Activated B cell treated with CpG ODN at 0.5 μM for 24 hours (primary cell): Measurements from ENCODE around the gene SCN8A. TPM values are rescaled to one million over a fixed set of nuclear protein-coding genes. Genes with fewer than 3 reads are reported as not detected.

ENCODE experiments used
- ATAC-seq: fragments of 200-7000 bp; cut with Tn5 transposase; one replicate; pipeline ENCODE4 v1.10.0; 2021; ENCODE audit warnings: low read depth, mild to moderate bottlenecking, moderate library complexity
- CTCF ChIA-PET: fragments of 350-600 bp; sonication (Branson Sonifier 250); formaldehyde crosslinking; loops from one replicate; lab custom pipeline; 2021; ENCODE audit warnings: antibody characterized with exemption; lab: Charles Lee
- POLR2A ChIA-PET: fragments of 350-600 bp; sonication (Branson Sonifier 250); formaldehyde crosslinking; loops from one replicate; lab custom pipeline; 2021; ENCODE audit warnings: antibody characterized with exemption; lab: Charles Lee
- DNase-seq: peaks from one replicate; pipeline ENCODE4 v3.0.0; 2022
- H3K27ac Mint-ChIP-seq: one replicate; pipeline ENCODE4 v1.8.0; 2020; ENCODE audit warnings: mixed read lengths
- H3K27me3 Mint-ChIP-seq: one replicate; pipeline ENCODE4 v1.8.0; 2021; ENCODE audit warnings: mixed read lengths
- H3K36me3 Mint-ChIP-seq: one replicate; pipeline ENCODE4 v1.8.0; 2021; ENCODE audit warnings: low read depth, mixed read lengths
- H3K4me1 Mint-ChIP-seq: one replicate; pipeline ENCODE4 v1.8.0; 2021; ENCODE audit warnings: mixed read lengths
- H3K4me3 Mint-ChIP-seq: one replicate; pipeline ENCODE4 v1.8.0; 2020; ENCODE audit warnings: mild to moderate bottlenecking, mixed read lengths
- H3K9me3 Mint-ChIP-seq: one replicate; pipeline ENCODE4 v1.8.0; 2020; ENCODE audit warnings: mixed read lengths
- intact Hi-C: fragments of 100-400 bp; cut with micrococcal nuclease; formaldehyde crosslinking; loops from one replicate; pipeline ENCODE4 v1.15.1; 2024
- total RNA-seq: library from RNA; stranded (reverse); gene quantifications from 2 replicates; pipeline ENCODE4 v1.2.3, GENCODE V29; 2022
- TF ChIP-seq, protein P1 (sequence below): fragments of 200-600 bp; IDR thresholded peaks from one replicate; pipeline ENCODE4 v1.8.0; 2022; ENCODE audit warnings: antibody characterized with exemption, mild to moderate bottlenecking

The SCN8A gene
- total RNA-seq, 1 donor from 2014 or later: 0.86 TPM

DNA sequence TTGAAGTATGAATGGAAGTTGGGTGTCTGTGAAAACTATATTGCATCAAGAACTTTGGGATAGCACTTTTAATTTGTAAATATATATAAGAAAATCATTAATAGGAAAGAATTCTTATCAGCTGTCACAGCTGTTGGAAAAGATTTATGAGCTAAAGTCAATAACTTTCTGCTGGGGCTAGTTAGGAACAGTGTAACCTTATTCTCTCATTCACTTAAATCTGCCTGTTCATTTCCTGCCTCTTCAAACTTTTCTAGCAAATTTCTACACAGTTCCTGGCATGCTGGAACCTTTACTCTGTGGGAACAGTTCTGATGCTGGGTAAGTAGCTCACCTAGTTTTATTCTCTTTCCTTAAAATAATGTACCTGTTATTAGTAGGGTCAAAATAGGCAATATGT is 109.9 kb downstream of the SCN8A start:
- no peaks in the 10 kb centered on the region for H3K36me3 Mint-ChIP-seq
- TF ChIP-seq, protein P1, sequence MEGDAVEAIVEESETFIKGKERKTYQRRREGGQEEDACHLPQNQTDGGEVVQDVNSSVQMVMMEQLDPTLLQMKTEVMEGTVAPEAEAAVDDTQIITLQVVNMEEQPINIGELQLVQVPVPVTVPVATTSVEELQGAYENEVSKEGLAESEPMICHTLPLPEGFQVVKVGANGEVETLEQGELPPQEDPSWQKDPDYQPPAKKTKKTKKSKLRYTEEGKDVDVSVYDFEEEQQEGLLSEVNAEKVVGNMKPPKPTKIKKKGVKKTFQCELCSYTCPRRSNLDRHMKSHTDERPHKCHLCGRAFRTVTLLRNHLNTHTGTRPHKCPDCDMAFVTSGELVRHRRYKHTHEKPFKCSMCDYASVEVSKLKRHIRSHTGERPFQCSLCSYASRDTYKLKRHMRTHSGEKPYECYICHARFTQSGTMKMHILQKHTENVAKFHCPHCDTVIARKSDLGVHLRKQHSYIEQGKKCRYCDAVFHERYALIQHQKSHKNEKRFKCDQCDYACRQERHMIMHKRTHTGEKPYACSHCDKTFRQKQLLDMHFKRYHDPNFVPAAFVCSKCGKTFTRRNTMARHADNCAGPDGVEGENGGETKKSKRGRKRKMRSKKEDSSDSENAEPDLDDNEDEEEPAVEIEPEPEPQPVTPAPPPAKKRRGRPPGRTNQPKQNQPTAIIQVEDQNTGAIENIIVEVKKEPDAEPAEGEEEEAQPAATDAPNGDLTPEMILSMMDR: no peak
- H3K4me3 Mint-ChIP-seq: no peak overlapping the region
- no peak for DNase-seq
- ChIA-PET CTCF (no interaction called here), POLR2A (no interaction called here)
- no peak for ATAC-seq
- no peaks in the 10 kb centered on the region for H3K4me1 Mint-ChIP-seq
- peaks cover 5% of the 10 kb centered on the region for H3K27me3 Mint-ChIP-seq
- no peak overlapping the region for H3K27ac Mint-ChIP-seq
- H3K9me3 Mint-ChIP-seq: no peaks in the 10 kb centered on the region
- intact Hi-C loops: no loop called here

DNA sequence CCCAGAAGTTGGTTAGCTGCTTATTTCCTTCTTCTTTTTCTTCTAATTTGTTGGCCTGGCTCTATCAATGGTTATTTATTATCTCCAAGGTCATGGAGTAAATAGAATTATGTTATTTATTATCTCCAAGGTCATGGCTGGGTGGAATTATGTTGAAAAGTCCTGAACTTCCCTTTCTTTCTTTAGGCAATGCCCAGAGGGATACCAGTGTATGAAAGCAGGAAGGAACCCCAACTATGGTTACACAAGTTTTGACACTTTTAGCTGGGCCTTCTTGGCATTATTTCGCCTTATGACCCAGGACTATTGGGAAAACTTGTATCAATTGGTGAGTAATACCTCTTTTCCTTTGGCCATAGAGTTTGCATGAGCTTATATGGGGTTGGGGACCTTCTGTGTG is 111.6 kb downstream of the SCN8A start:
- H3K27me3 Mint-ChIP-seq: peaks cover 5% of the 10 kb centered on the region
- TF ChIP-seq, protein P1: no peak
- no peak for DNase-seq
- ATAC-seq: no peak
- POLR2A ChIA-PET: no interaction called here
- no peaks in the 10 kb centered on the region for H3K36me3 Mint-ChIP-seq
- H3K4me3 Mint-ChIP-seq: no peak overlapping the region
- intact Hi-C loops: no loop called here
- H3K9me3 Mint-ChIP-seq: no peaks in the 10 kb centered on the region
- CTCF ChIA-PET: no interaction called here
- H3K27ac Mint-ChIP-seq: no peak overlapping the region
- H3K4me1 Mint-ChIP-seq: no peaks in the 10 kb centered on the region

DNA sequence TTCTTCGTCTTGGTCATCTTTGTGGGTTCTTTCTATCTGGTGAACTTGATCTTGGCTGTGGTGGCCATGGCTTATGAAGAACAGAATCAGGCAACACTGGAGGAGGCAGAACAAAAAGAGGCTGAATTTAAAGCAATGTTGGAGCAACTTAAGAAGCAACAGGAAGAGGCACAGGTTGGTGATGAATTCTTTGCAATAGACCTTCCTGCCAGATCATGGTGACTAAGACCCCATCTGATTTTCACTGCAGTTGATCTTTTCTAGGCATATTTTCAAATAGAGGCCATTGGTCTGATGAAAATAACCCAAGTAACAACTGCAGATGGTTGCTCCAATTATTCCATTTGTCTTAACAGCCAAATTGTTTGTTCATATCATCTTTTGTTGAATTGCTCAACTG is 114.4 kb downstream of the SCN8A start:
- Mint-ChIP-seq H3K36me3 (no peaks in the 10 kb centered on the region), H3K27me3 (peaks cover 3% of the 10 kb centered on the region), H3K4me1 (no peaks in the 10 kb centered on the region), H3K9me3 (no peaks in the 10 kb centered on the region), H3K27ac (no peak overlapping the region), H3K4me3 (no peak overlapping the region)
- ChIA-PET POLR2A (no interaction called here), CTCF (no interaction called here)
- DNase-seq: no peak
- intact Hi-C loops: no loop called here
- TF ChIP-seq, protein P1: no peak
- no peak for ATAC-seq

DNA sequence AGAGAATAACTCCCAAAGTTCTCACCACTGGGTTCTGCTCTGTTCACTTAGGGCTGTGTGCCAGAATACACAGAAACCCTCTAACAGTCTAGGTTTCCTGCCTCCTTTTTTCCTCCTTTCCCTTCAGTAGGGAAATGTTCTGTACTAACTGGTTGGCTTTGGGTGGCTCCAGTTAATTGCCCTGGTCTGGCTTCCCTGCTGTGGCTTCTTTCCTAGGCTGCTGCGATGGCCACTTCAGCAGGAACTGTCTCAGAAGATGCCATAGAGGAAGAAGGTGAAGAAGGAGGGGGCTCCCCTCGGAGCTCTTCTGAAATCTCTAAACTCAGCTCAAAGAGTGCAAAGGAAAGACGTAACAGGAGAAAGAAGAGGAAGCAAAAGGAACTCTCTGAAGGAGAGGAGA is 115.2 kb downstream of the SCN8A start:
- TF ChIP-seq, protein P1: no peak
- Mint-ChIP-seq H3K9me3 (no peaks in the 10 kb centered on the region), H3K27me3 (peaks cover 4% of the 10 kb centered on the region), H3K4me3 (no peak overlapping the region), H3K36me3 (no peaks in the 10 kb centered on the region), H3K4me1 (no peaks in the 10 kb centered on the region), H3K27ac (no peak overlapping the region)
- intact Hi-C loops: no loop called here
- ChIA-PET POLR2A (no interaction called here), CTCF (no interaction called here)
- ATAC-seq (no peak), DNase-seq (no peak)

DNA sequence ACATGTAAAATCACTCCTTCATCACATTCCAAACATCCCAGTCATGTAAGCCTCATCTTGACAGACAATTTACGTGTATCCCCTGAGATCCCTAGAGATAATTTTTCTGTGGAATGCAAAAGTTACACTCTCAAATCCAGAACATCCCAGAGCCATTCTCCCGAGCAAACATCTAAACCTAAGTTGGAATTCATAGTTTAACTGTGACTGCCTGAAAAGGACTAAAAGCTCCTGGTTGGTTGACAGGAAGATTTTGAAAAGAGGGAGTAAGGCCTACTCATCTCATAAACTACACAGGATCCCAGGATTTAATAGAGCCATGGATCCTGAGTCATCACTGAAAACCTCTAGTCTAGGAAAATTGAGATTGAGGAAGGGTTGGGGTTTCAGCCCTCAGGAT is 123.6 kb downstream of the SCN8A start:
- Mint-ChIP-seq H3K4me3 (no peak overlapping the region), H3K36me3 (no peaks in the 10 kb centered on the region), H3K4me1 (no peaks in the 10 kb centered on the region), H3K27me3 (peaks cover 25% of the 10 kb centered on the region), H3K27ac (no peak overlapping the region), H3K9me3 (no peaks in the 10 kb centered on the region)
- no peak for DNase-seq
- ChIA-PET POLR2A (no interaction called here), CTCF (no interaction called here)
- no peak for ATAC-seq
- TF ChIP-seq, protein P1: no peak
- intact Hi-C loops: no loop called here
